Right lobe of liver (tissue), 4 donors: ENCODE data around the gene ALPG.

Experiments used
- POLR2A ChIP-seq: fragments of 450-650 bp; IDR thresholded peaks from one replicate; pipeline ENCODE4 v1.6.1; 2017; ENCODE audit warnings: antibody characterized with exemption, mild to moderate bottlenecking
- TF ChIP-seq, protein P1 (sequence below), 4 donors: fragments of 200-600 bp in 3 of 4; fragments of 450-650 bp in 1 of 4; IDR thresholded peaks; one replicate each; pipeline versions ENCODE4 v1.5.1 to v1.8.0; 2016 to 2022; ENCODE audit warnings: antibody characterized with exemption in 4 of 4, mild to moderate bottlenecking in 2 of 4
- donor health status: DM: no; HTN: no; CAD: no.
- donor health status: DM: no; HTN: no; CAD: no.
- donor health status: DM: no; HTN: yes; CAD: no.

DNA sequence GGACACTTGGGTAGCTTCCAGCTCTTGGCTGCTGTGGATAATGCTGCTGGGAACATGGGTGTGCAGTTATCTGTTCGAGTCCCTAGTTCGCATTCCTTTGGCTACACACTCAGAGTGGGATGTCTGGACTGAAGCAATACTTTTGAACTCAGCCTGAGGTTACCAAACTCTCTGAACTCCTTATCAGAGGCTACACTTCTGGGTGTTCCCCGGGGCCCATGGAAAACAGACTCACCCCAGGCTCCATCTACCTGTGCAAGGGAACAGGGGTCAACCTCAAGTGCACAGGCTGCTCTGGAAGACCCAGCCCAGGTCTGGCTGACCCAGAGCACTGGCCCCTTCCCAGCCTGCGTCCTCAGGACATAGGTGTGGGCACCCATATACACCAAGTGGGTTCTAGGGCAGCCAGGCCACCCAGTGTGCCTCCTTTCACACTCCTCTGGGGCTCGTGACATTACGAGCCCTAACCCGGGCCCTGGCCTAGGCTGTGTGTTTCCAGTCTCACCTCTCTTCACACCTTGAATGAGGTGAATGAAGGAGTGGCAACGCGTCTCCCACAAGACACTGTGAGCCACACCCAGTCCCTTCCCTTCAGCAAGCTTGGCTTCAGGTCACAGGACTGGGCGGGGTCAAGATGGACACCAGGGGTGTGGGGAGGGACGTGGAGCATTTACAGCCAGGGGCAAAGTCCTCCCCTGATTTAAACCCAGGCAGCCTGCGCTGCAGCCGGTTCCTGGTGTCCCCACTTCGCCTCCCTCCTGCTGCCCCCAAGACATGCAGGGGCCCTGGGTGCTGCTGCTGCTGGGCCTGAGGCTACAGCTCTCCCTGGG is 49.0 kb downstream of the ALPG start, which contains the start of gene ALPI:
- TF ChIP-seq, protein P1, sequence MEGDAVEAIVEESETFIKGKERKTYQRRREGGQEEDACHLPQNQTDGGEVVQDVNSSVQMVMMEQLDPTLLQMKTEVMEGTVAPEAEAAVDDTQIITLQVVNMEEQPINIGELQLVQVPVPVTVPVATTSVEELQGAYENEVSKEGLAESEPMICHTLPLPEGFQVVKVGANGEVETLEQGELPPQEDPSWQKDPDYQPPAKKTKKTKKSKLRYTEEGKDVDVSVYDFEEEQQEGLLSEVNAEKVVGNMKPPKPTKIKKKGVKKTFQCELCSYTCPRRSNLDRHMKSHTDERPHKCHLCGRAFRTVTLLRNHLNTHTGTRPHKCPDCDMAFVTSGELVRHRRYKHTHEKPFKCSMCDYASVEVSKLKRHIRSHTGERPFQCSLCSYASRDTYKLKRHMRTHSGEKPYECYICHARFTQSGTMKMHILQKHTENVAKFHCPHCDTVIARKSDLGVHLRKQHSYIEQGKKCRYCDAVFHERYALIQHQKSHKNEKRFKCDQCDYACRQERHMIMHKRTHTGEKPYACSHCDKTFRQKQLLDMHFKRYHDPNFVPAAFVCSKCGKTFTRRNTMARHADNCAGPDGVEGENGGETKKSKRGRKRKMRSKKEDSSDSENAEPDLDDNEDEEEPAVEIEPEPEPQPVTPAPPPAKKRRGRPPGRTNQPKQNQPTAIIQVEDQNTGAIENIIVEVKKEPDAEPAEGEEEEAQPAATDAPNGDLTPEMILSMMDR (IDR thresholded peaks at IDR 0.05): no peak
- no peak for TF ChIP-seq POLR2A
